ENCODE data around the gene RACK1. TPM values are rescaled to one million over a fixed set of nuclear protein-coding genes. Genes with fewer than 3 reads are reported as not detected.

The RACK1 gene
- total and polyA plus RNA-seq, 2 experiments from 2014 or later = 2,372 to 4,798 TPM

DNA sequence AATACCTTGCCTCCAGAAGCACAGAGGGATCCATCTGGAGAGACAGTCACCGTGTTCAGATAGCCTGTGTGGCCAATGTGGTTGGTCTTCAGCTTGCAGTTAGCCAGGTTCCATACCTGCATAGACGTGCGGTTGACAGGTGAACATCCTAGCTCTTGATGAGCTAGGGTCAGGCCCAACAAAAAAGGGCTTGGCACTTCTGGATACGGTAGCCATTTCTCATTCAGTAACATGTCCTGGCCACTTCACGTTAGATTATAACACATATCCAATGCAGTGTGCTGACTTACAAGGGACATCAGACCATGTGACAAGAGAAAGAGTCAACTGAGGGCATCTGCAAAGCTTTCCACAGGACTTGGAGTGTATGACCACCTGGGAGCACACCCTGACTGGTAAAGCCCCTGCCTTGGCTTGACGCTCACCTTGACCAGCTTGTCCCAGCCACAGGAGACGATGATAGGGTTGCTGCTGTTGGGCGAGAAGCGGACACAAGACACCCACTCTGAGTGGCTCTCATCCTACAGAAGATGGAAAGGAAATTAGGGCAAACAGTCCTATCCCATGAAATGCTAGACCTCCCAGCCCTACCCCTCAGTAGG is 4.5 kb downstream of the RACK1 start (continued):
- TF ChIP-seq CREB1 (CRISPR knock-in tag; IDR thresholded peaks at IDR 0.05; ENCODE audit: low read depth) (no peak), ZNF114 (CRISPR knock-in tag; IDR thresholded peaks at IDR 0.05) (no peak), EZH2 (IDR thresholded peaks at IDR 0.05; ENCODE audit: low read depth, unreplicated experiment) (no peak), STAT1 (IDR thresholded peaks at IDR 0.05; ENCODE audit: unreplicated experiment) (no peak), ZNF331 (CRISPR knock-in tag; IDR thresholded peaks at IDR 0.05; ENCODE audit: low read depth) (no peak)

DNA sequence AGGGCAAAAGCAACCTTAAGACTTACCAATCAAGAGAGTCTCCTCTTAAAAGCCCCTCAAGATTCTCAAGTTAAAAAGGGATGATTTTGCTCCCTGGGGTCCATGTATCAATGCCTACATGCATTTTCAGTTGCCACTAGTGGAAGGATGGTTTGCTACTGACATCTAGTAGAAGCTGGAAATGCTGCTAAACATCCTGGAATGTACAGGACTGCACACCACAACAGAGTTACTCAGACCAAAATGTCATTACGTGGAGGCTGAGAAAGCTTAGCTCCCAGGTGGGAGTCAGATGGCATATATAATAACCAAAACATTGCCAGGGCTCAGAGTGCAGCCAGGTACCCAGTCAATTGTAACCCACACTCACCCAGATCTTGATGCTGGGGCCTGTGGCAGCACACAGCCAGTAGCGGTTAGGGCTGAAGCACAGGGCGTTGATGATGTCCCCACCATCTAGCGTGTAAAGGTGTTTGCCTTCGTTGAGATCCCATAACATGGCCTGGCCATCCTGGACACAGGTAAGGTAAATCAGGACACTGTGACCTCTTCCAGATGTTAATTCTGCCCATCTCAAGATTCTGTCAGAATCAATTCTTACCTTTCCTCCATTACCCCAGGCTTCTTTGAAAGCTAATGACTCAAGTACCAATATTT is 5.8 kb downstream of the RACK1 start:
- Histone ChIP-seq H3K36me3 (ENCODE audit: insufficient read depth) (peaks cover 72% of the 10 kb centered on the region), H3K79me2 (replicated peaks; ENCODE audit: insufficient read depth) (peaks cover 48% of the 10 kb centered on the region), H3K9me2 (ENCODE audit: insufficient read depth) (no peaks in the 10 kb centered on the region), H3K4me1 (ENCODE audit: insufficient read depth) (peaks cover 25% of the 10 kb centered on the region), H2AFZ (no peak overlapping the region), H3K27me3 (ENCODE audit: insufficient read depth) (no peaks in the 10 kb centered on the region), H3K27ac (ENCODE audit: low read depth) (peak overlapping the region; percentile 86; the same call in 1 of the 2 replicates), H3K4me3 (no peak overlapping the region), H4K20me1 (replicated peaks; ENCODE audit: insufficient read depth) (peaks cover 70% of the 10 kb centered on the region), H3K4me2 (no peak overlapping the region), H3F3A (replicated peaks; ENCODE audit: low read depth) (peaks cover 81% of the 10 kb centered on the region)
- Mint-ChIP-seq H3K27ac (peak overlapping the region; percentile 59), H3K4me1 (peaks cover 40% of the 10 kb centered on the region), H3K36me3 (ENCODE audit: low read depth) (peaks cover 91% of the 10 kb centered on the region), H3K9me3 (peaks cover 10% of the 10 kb centered on the region; the same call in 2 of the 3 replicates), H3K4me3 (peak overlapping the region; percentile 37; the same call in 2 of the 3 replicates), H3K27me3 (ENCODE audit: insufficient read depth, low read depth, poor library complexity) (peaks cover 62% of the 10 kb centered on the region)
- DNase-seq (ENCODE audit: low spot score) (no peak), ATAC-seq (no peak)
- TF ChIP-seq ETS1 (IDR thresholded peaks at IDR 0.05) (no peak), JUNB (IDR thresholded peaks at IDR 0.05; ENCODE audit: unreplicated experiment) (no peak), CTCF (conservative IDR thresholded peaks at IDR 0.05; ENCODE audit: low read depth in 2 of 2) (no peak), EZH2 (IDR thresholded peaks at IDR 0.05; ENCODE audit: low read depth, unreplicated experiment) (no peak), ZNF114 (CRISPR knock-in tag; IDR thresholded peaks at IDR 0.05) (no peak), NANOG (IDR thresholded peaks at IDR 0.05; ENCODE audit: borderline replicate concordance) (no peak), POLR2AphosphoS5 (IDR thresholded peaks at IDR 0.05; ENCODE audit: low read depth) (no peak), STAT1 (IDR thresholded peaks at IDR 0.05; ENCODE audit: unreplicated experiment) (no peak)

Data from GM23338 (cell line).